NCI-H460 (cell line): Measurements from ENCODE around the gene POTEG. TPM values are rescaled to one million over a fixed set of nuclear protein-coding genes. Genes with fewer than 3 reads are reported as not detected.
"Not testable (repeated sequence)": the region's sequence is repeated elsewhere in the genome, so short reads cannot be mapped to it uniquely, and the experiment has no call there.

Experiments
- DNase-seq: peaks from one replicate; pipeline ENCODE4 v3.0.0-alpha.2; 2016; ENCODE audit warnings: low read depth; ENCODE audit errors: extremely low read depth
- small RNA-seq, 2 experiments: library from RNA; depleted of rRNA; stranded (forward); fragments of <200 nt; gene quantifications; one replicate each; pipeline ENCODE3, GENCODE V24; 2014
- total RNA-seq: library from RNA; depleted of rRNA; stranded (reverse); fragments of >200 nt; shearing (Covaris generic); gene quantifications from 2 replicates; pipeline ENCODE4 v1.2.3, GENCODE V29; 2014

The POTEG gene
- total RNA-seq, 1 experiment from 2014 or later, result not detected

- DNase-seq, result not testable (repeated sequence)
Observed at GRCh38 chr14:19380137-19380536, 54.0 kb downstream of the POTEG start.

GRCh38 chr14:19374451-19374903 is 59.7 kb downstream of the POTEG start:
- DNase-seq, result not testable (repeated sequence)

GRCh38 chr14:19372813-19373500 is 61.2 kb downstream of the POTEG start:
- not testable (repeated sequence) for DNase-seq

GRCh38 chr14:19371767-19372166 is 62.4 kb downstream of the POTEG start:
- not testable (repeated sequence) for DNase-seq

DNA sequence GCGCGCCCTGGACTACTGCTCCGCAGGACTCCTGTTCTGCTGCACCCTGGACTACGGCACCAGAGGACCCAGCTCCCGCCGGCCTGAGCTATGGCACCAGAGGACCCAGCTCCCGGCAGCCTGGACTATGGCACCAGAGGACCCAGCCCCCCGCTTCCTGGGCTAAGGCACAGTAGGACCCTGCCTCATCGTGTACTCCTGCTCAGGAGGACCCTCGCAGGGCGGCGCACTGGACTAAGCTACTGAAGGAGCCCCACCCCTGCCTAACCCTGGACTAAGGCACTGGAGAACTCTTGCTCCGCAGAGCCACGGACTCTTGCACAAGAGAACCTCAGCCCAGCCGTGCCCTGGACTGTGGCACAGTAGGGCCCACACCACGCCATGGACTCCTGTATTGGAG is 71.3 kb downstream of the POTEG start:
- not testable (repeated sequence) for DNase-seq

GRCh38 chr14:19362323-19362722 is 71.8 kb downstream of the POTEG start:
- DNase-seq, result not testable (repeated sequence)

DNA sequence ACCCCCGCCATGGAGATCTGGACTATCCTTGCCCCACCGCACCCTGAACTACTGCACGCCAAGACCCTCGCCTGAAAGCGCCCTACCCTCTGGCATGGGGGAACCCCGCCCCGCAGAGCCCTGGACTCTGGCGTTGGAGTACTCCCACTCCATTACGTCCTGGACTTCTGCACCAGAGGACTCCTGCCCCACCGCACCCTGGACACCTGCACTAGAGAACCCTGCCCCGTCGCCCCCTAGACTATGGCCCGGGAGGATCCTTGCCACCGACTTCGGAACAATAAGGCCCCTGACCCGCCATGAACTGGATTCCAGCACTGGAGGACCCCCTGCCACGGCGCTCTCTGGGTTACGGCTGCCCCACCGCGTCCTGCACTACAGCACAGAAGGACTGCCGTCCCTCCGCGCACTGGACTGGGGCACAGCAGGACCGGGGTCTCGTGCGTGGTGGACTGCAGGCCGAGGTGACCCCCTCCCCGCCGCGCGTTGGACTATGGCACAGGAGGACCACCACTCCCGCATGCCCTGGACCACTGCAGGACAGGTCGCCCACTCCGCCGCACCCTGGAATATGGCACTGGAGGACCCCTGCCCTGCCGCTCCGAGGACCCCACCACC is 72.4 kb downstream of the POTEG start:
- not testable (repeated sequence) for DNase-seq

GRCh38 chr14:19360937-19361635 is 73.1 kb downstream of the POTEG start:
- DNase-seq, result not testable (repeated sequence)

Small RNAs within 50 kb of the gene (small RNA-seq; reads per million reads assigned to genes)
- gene RNU6-1268P, result 0 reads per million in 2 experiments
